ENCODE measurements around the gene DPYSL4.

Gene DPYSL4

DNA sequence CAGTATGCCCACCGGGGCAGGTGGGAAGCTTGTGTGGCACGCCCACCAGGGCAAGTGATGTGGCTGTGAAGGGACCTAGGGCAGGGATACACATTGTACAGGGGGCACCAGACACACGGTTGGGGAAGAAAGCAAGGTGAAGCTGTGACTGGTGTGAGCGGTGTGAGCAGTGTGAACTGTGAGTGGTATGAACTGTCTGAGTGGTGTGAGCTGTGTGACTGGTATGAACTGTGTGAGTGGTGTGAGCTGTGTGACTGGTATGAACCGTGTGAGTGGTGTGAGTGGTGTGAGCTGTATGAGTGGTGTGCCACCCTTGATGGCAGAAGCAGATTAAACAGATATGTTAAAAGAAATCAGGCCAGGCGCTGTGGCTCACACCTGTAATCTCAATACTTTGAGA is 48.1 kb downstream of the DPYSL4 start:
- Histone ChIP-seq H3K27me3 (ENCODE audit: control insufficient read depth, insufficient read depth, low read length) (no peaks in the 10 kb centered on the region), H3K4me1 (ENCODE audit: control insufficient read depth, insufficient read depth, low read length) (no peaks in the 10 kb centered on the region)

DNA sequence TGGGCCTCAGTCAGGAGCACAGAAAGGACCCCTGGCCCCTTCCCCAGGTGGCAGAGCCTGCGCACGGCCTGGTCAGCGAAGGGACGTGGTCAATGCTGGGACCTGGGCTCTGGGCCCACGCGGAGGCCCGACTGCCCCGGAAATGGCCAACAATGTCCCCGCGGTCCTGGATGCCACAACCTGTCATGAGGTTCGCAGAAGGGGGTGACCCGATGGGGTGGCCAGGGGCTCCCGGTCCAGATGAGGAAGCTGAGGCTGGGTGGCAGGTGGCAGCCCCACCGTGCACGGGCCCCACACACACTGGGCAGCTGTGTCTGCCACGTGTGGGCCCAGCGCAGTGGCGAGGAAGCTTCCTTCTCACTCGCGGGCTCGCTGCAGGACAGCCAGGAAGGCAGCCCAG is 49.4 kb downstream of the DPYSL4 start:
- no peaks in the 10 kb centered on the region for H3K4me1 ChIP-seq (ENCODE audit: control insufficient read depth, insufficient read depth, low read length)
- H3K36me3 ChIP-seq (ENCODE audit: control insufficient read depth, insufficient read depth, low read length) = no peaks in the 10 kb centered on the region
- no peak overlapping the region for H3K9ac ChIP-seq (ENCODE audit: low read depth, low read length)
- no peaks in the 10 kb centered on the region for H3K9me3 ChIP-seq (ENCODE audit: control insufficient read depth, insufficient read depth, low read length)
- H3K4me3 ChIP-seq (ENCODE audit: low read depth, low read length) = no peak overlapping the region
- H3K27me3 ChIP-seq (ENCODE audit: control insufficient read depth, insufficient read depth, low read length) = no peaks in the 10 kb centered on the region

More for the DNA sequence above, 48.1 kb downstream of the DPYSL4 start:
- Histone ChIP-seq H3K36me3 (ENCODE audit: control insufficient read depth, insufficient read depth, low read length) (no peaks in the 10 kb centered on the region), H3K9ac (ENCODE audit: low read depth, low read length) (no peak overlapping the region), H3K4me3 (ENCODE audit: low read depth, low read length) (no peak overlapping the region), H3K9me3 (ENCODE audit: control insufficient read depth, insufficient read depth, low read length) (no peaks in the 10 kb centered on the region)

GRCh38 chr10:132236881-132237280 is 50.1 kb downstream of the DPYSL4 start:
- H3K9ac ChIP-seq (ENCODE audit: low read depth, low read length) = no peak overlapping the region
- no peak overlapping the region for H3K4me3 ChIP-seq (ENCODE audit: low read depth, low read length)
- no peaks in the 10 kb centered on the region for H3K36me3 ChIP-seq (ENCODE audit: control insufficient read depth, insufficient read depth, low read length)
- no peaks in the 10 kb centered on the region for H3K27me3 ChIP-seq (ENCODE audit: control insufficient read depth, insufficient read depth, low read length)
- no peaks in the 10 kb centered on the region for H3K9me3 ChIP-seq (ENCODE audit: control insufficient read depth, insufficient read depth, low read length)
- no peaks in the 10 kb centered on the region for H3K4me1 ChIP-seq (ENCODE audit: control insufficient read depth, insufficient read depth, low read length)

GRCh38 chr10:132237396-132237795 is 50.6 kb downstream of the DPYSL4 start:
- Histone ChIP-seq H3K4me1 (ENCODE audit: control insufficient read depth, insufficient read depth, low read length) (no peaks in the 10 kb centered on the region), H3K9me3 (ENCODE audit: control insufficient read depth, insufficient read depth, low read length) (no peaks in the 10 kb centered on the region), H3K9ac (ENCODE audit: low read depth, low read length) (no peak overlapping the region), H3K36me3 (ENCODE audit: control insufficient read depth, insufficient read depth, low read length) (no peaks in the 10 kb centered on the region), H3K4me3 (ENCODE audit: low read depth, low read length) (no peak overlapping the region), H3K27me3 (ENCODE audit: control insufficient read depth, insufficient read depth, low read length) (no peaks in the 10 kb centered on the region)

GRCh38 chr10:132237871-132238270 is 51.1 kb downstream of the DPYSL4 start:
- Histone ChIP-seq H3K4me3 (ENCODE audit: low read depth, low read length) (no peak overlapping the region), H3K9me3 (ENCODE audit: control insufficient read depth, insufficient read depth, low read length) (no peaks in the 10 kb centered on the region), H3K4me1 (ENCODE audit: control insufficient read depth, insufficient read depth, low read length) (no peaks in the 10 kb centered on the region), H3K36me3 (ENCODE audit: control insufficient read depth, insufficient read depth, low read length) (no peaks in the 10 kb centered on the region), H3K9ac (ENCODE audit: low read depth, low read length) (no peak overlapping the region), H3K27me3 (ENCODE audit: control insufficient read depth, insufficient read depth, low read length) (no peaks in the 10 kb centered on the region)

GRCh38 chr10:132238371-132239125 is 51.8 kb downstream of the DPYSL4 start:
- Histone ChIP-seq H3K9me3 (ENCODE audit: control insufficient read depth, insufficient read depth, low read length) (no peaks in the 10 kb centered on the region), H3K4me1 (ENCODE audit: control insufficient read depth, insufficient read depth, low read length) (no peaks in the 10 kb centered on the region), H3K36me3 (ENCODE audit: control insufficient read depth, insufficient read depth, low read length) (no peaks in the 10 kb centered on the region), H3K4me3 (ENCODE audit: low read depth, low read length) (no peak overlapping the region), H3K27me3 (ENCODE audit: control insufficient read depth, insufficient read depth, low read length) (no peaks in the 10 kb centered on the region), H3K9ac (ENCODE audit: low read depth, low read length) (no peak overlapping the region)

GRCh38 chr10:132239126-132240031 is 52.6 kb downstream of the DPYSL4 start:
- Histone ChIP-seq H3K36me3 (ENCODE audit: control insufficient read depth, insufficient read depth, low read length) (no peaks in the 10 kb centered on the region), H3K27me3 (ENCODE audit: control insufficient read depth, insufficient read depth, low read length) (no peaks in the 10 kb centered on the region)

DNA sequence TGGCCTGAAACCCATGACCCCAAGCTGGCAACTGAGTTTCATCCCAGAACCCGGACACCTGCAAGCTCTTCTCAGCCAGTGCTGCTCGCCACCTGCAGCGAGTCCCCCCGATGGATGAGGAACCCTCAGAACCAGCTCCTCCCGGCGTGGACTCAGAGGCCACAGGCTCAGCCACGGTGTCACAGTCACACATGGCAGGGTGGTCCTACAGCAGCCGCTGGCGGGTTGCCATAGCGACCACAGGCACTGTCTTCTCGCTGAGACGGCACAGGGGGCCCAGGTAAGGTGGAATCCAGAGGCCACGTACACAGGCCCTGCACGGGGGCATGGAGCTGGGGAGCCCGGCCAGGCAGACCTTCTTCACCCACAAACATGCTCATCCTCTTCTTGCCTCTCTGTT is 53.4 kb downstream of the DPYSL4 start:
- Histone ChIP-seq H3K36me3 (ENCODE audit: control insufficient read depth, insufficient read depth, low read length) (no peaks in the 10 kb centered on the region), H3K4me3 (ENCODE audit: low read depth, low read length) (no peak overlapping the region), H3K9ac (ENCODE audit: low read depth, low read length) (no peak overlapping the region), H3K9me3 (ENCODE audit: control insufficient read depth, insufficient read depth, low read length) (no peaks in the 10 kb centered on the region), H3K4me1 (ENCODE audit: control insufficient read depth, insufficient read depth, low read length) (no peaks in the 10 kb centered on the region), H3K27me3 (ENCODE audit: control insufficient read depth, insufficient read depth, low read length) (no peaks in the 10 kb centered on the region)

More at GRCh38 chr10:132239126-132240031, 52.6 kb downstream of the DPYSL4 start:
- Histone ChIP-seq H3K9me3 (ENCODE audit: control insufficient read depth, insufficient read depth, low read length) (no peaks in the 10 kb centered on the region), H3K4me3 (ENCODE audit: low read depth, low read length) (no peak overlapping the region), H3K4me1 (ENCODE audit: control insufficient read depth, insufficient read depth, low read length) (no peaks in the 10 kb centered on the region), H3K9ac (ENCODE audit: low read depth, low read length) (no peak overlapping the region)

GRCh38 chr10:132240581-132240980 is 53.8 kb downstream of the DPYSL4 start:
- Histone ChIP-seq H3K9me3 (ENCODE audit: control insufficient read depth, insufficient read depth, low read length) (no peaks in the 10 kb centered on the region), H3K4me3 (ENCODE audit: low read depth, low read length) (no peak overlapping the region), H3K36me3 (ENCODE audit: control insufficient read depth, insufficient read depth, low read length) (no peaks in the 10 kb centered on the region), H3K4me1 (ENCODE audit: control insufficient read depth, insufficient read depth, low read length) (no peaks in the 10 kb centered on the region), H3K9ac (ENCODE audit: low read depth, low read length) (no peak overlapping the region), H3K27me3 (ENCODE audit: control insufficient read depth, insufficient read depth, low read length) (no peaks in the 10 kb centered on the region)

DNA sequence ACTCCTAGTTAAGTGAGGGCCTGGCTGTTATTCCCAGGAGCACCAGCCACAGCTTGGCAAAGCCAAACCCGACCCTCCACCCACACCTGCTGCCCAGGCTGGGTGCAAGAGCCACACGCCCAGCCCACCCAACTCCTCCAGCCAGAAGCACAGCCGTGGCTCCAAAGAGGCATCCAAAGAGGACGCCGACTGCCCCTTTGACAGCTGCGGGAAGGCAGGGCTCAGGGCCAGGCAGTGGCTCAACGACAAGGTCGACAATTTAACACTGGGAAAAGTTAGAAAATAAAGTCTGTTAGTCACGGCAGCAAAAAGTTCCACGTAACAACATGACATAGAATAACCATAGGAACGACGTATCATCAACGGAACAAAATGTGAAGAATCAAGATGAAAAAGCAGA is 54.3 kb downstream of the DPYSL4 start:
- H3K4me1 ChIP-seq (ENCODE audit: control insufficient read depth, insufficient read depth, low read length) = no peaks in the 10 kb centered on the region
- H3K36me3 ChIP-seq (ENCODE audit: control insufficient read depth, insufficient read depth, low read length) = no peaks in the 10 kb centered on the region
- no peak overlapping the region for H3K9ac ChIP-seq (ENCODE audit: low read depth, low read length)
- no peaks in the 10 kb centered on the region for H3K9me3 ChIP-seq (ENCODE audit: control insufficient read depth, insufficient read depth, low read length)
- no peak overlapping the region for H3K4me3 ChIP-seq (ENCODE audit: low read depth, low read length)
- H3K27me3 ChIP-seq (ENCODE audit: control insufficient read depth, insufficient read depth, low read length) = no peaks in the 10 kb centered on the region

- H3K9ac ChIP-seq (ENCODE audit: low read depth, low read length) = no peak overlapping the region
- H3K4me1 ChIP-seq (ENCODE audit: control insufficient read depth, insufficient read depth, low read length) = no peaks in the 10 kb centered on the region
- no peaks in the 10 kb centered on the region for H3K9me3 ChIP-seq (ENCODE audit: control insufficient read depth, insufficient read depth, low read length)
- no peaks in the 10 kb centered on the region for H3K27me3 ChIP-seq (ENCODE audit: control insufficient read depth, insufficient read depth, low read length)
- H3K4me3 ChIP-seq (ENCODE audit: low read depth, low read length) = no peak overlapping the region
- no peaks in the 10 kb centered on the region for H3K36me3 ChIP-seq (ENCODE audit: control insufficient read depth, insufficient read depth, low read length)
These were observed 54.7 kb downstream of the DPYSL4 start for GRCh38 chr10:132241496-132241895.
